ENCODE measurements around the gene MAB21L4.

DNA sequence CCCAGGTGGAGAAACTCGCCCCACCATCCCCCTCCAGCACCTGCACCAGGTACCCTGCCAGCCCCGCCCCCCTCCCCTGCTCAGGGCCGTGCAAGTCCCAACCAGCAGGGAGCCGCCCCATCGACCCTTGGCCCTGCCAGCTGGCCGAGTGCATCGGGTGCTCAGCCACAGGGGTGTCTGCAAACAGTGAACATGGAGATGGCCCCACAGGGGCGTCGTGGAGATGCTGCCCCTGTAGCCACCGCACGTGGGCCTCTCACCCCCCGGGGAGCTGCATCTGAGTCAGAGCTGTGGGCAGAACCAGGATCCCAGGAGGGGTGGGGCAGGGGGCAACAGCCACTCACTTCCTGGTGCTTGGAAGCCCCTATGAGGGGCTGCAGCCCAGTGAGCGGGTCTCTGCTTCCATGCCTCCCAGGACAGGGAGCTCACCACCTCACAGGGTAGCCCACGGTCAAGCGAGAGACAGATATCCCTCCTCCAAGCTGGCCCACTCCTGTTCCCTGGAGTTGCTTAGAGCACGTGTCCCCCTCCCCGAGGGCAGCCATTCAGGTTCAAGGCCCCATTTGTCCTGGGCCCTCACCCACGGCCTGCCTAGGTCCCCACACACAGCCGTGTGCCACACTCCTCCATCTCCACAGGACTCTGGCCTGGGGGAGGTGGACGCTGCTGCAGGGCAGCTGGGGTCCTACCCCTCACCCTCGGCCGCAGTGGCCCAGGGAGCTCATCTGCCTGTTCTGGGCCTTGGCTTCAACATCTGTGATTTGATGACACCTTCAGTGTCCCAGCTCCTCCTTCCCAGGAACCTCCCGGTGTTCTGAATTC is 1.1 kb upstream of the MAB21L4 start:
- TF ChIP-seq YY1 (IDR thresholded peaks at IDR 0.05; ENCODE audit: insufficient read depth, insufficient read length) (no peak), SUZ12 (IDR thresholded peaks at IDR 0.05; ENCODE audit: extremely low read depth, insufficient read depth, insufficient read length) (no peak)
